Myocyte (in vitro differentiated cells): ENCODE measurements around the gene TMPO. TPM values are rescaled to one million over a fixed set of nuclear protein-coding genes. Genes with fewer than 3 reads are reported as not detected.
"Not testable (repeated sequence)": the region's sequence is repeated elsewhere in the genome, so short reads cannot be mapped to it uniquely, and the experiment has no call there.

Experiments
- DNase-seq: peaks from one replicate; pipeline ENCODE4 v3.0.0-alpha.2; 2012; ENCODE audit warnings: low read depth
- polyA plus RNA-seq: library from polyadenylated mRNA; unstranded; fragments of >200 nt; gene quantifications from one replicate; pipeline ENCODE4 v1.2.1, GENCODE V29; 2012; ENCODE audit warnings: missing spikeins
- total RNA-seq: library from RNA; depleted of rRNA; stranded (reverse); fragments of >200 nt; gene quantifications from 2 replicates; pipeline ENCODE4 v1.2.3, GENCODE V29; 2014

Gene TMPO
- total RNA-seq, result 32.4 and 35.8 TPM in 2 replicates
- 8.6 TPM for polyA plus RNA-seq

- DNase-seq, result peak; percentile 93
Measured at GRCh38 chr12:98515287-98516110, at the start of gene TMPO. TMPO (plus strand) TSS chr12:98515590; CDS start chr12:98515868, 278 bp downstream.

- DNase-seq, result peak; percentile 9
Measured at GRCh38 chr12:98465950-98466602, 49.3 kb upstream of the TMPO start.

- no peak for DNase-seq
Measured at GRCh38 chr12:98466640-98467400, 48.6 kb upstream of the TMPO start.

GRCh38 chr12:98469109-98469508, 46.3 kb upstream of the TMPO start:
- no peak for DNase-seq

- no peak for DNase-seq
Measured at GRCh38 chr12:98470469-98471082, 44.8 kb upstream of the TMPO start.

GRCh38 chr12:98471085-98471484, 44.3 kb upstream of the TMPO start:
- no peak for DNase-seq

- DNase-seq, result no peak
Measured at GRCh38 chr12:98475565-98475908, 39.9 kb upstream of the TMPO start.

GRCh38 chr12:98478606-98479005, 36.8 kb upstream of the TMPO start:
- DNase-seq, result no peak

GRCh38 chr12:98483621-98484503, 31.5 kb upstream of the TMPO start:
- DNase-seq, result no peak

- no peak for DNase-seq
Measured at GRCh38 chr12:98485792-98486340, 29.5 kb upstream of the TMPO start.

GRCh38 chr12:98488416-98488815, 27.0 kb upstream of the TMPO start:
- not testable (repeated sequence) for DNase-seq

- no peak for DNase-seq
Measured at GRCh38 chr12:98489176-98489575, 26.2 kb upstream of the TMPO start.

GRCh38 chr12:98490501-98491453, 24.6 kb upstream of the TMPO start:
- DNase-seq, result peak; percentile 93

GRCh38 chr12:98492580-98493140, 22.7 kb upstream of the TMPO start:
- DNase-seq, result no peak

GRCh38 chr12:98501266-98501629, 14.1 kb upstream of the TMPO start:
- not testable (repeated sequence) for DNase-seq

GRCh38 chr12:98503342-98503591, 12.1 kb upstream of the TMPO start:
- DNase-seq, result peak; percentile 96

- peak; percentile 94 for DNase-seq
Measured at GRCh38 chr12:98503592-98504367, 11.6 kb upstream of the TMPO start.

- DNase-seq, result no peak
Measured at GRCh38 chr12:98504368-98504617, 11.1 kb upstream of the TMPO start.

GRCh38 chr12:98509063-98509462, 6.3 kb upstream of the TMPO start:
- no peak for DNase-seq
